Caco-2 (cell line): ENCODE data around the gene LYPD6. TPM values are rescaled to one million over a fixed set of nuclear protein-coding genes. Genes with fewer than 3 reads are reported as not detected.

Experiments
- BruUV-seq: library from RNA; stranded (reverse); fragments of 400-500 nt; replicated peaks from 2 replicates; lab custom pipeline; 2021; lab: Mats Ljungman, UMichigan
- CTCF ChIA-PET: fragments of 300-600 bp; sonication (Branson Sonifier 250); formaldehyde crosslinking; loops from one replicate; lab custom pipeline; 2022; ENCODE audit warnings: antibody characterized with exemption; lab: Charles Lee
- POLR2A ChIA-PET: fragments of 300-600 bp; sonication (Branson Sonifier 250); formaldehyde crosslinking; loops from one replicate; lab custom pipeline; 2022; ENCODE audit warnings: antibody characterized with exemption; lab: Charles Lee
- DNase-seq, 2 experiments: peaks; one replicate each; pipeline versions ENCODE4 v3.0.0 to v3.0.0-alpha.2; 2020 to 2022
- H3K27me3 ChIP-seq: replicated peaks from 2 replicates; pipeline ENCODE4 v1.6.0; 2011; ENCODE audit warnings: low read length; ENCODE audit not compliant: control insufficient read depth, insufficient read depth
- H3K36me3 ChIP-seq: 2 replicates; pipeline ENCODE4 v1.5.1; 2011; ENCODE audit warnings: low read length; ENCODE audit not compliant: control insufficient read depth, insufficient read depth
- H3K4me1 ChIP-seq: fragments of 250-450 bp; sonication (Bioruptor Pico); 2 replicates; pipeline ENCODE4 v1.5.1; 2020; ENCODE audit warnings: mild to moderate bottlenecking
- H3K4me3 ChIP-seq: 2 replicates; pipeline ENCODE4 v1.5.1; 2011; ENCODE audit warnings: low read depth, mild to moderate bottlenecking, control low read depth, low read length
- H3K9me3 ChIP-seq: fragments of 250-450 bp; sonication (Bioruptor Pico); 2 replicates; pipeline ENCODE4 v1.5.1; 2020; ENCODE audit warnings: mild to moderate bottlenecking, moderate library complexity
- H3K27ac Mint-ChIP-seq: one replicate; pipeline ENCODE4 v1.8.0; 2022; ENCODE audit warnings: mixed read lengths; ENCODE audit not compliant: unreplicated experiment
- H3K27me3 Mint-ChIP-seq: one replicate; pipeline ENCODE4 v1.8.0; 2022; ENCODE audit warnings: mixed read lengths; ENCODE audit not compliant: insufficient read depth, unreplicated experiment
- H3K36me3 Mint-ChIP-seq: one replicate; pipeline ENCODE4 v1.8.0; 2022; ENCODE audit warnings: mild to moderate bottlenecking, mixed read lengths; ENCODE audit not compliant: insufficient read depth, unreplicated experiment
- H3K4me1 Mint-ChIP-seq: one replicate; pipeline ENCODE4 v1.8.0; 2022; ENCODE audit warnings: low read depth, mixed read lengths; ENCODE audit not compliant: unreplicated experiment
- H3K4me3 Mint-ChIP-seq: one replicate; pipeline ENCODE4 v1.8.0; 2022; ENCODE audit warnings: mild to moderate bottlenecking, moderate library complexity, mixed read lengths; ENCODE audit not compliant: unreplicated experiment
- H3K9me3 Mint-ChIP-seq: one replicate; pipeline ENCODE4 v1.8.0; 2022; ENCODE audit warnings: mixed read lengths; ENCODE audit not compliant: unreplicated experiment
- intact Hi-C: fragments of 100-400 bp; cut with micrococcal nuclease; formaldehyde crosslinking; loops from one replicate; pipeline ENCODE4 v1.10.0; 2022; ENCODE audit not compliant: unreplicated experiment
- total RNA-seq: library from RNA; stranded (reverse); gene quantifications from 2 replicates; pipeline ENCODE4 v1.2.3, GENCODE V29; 2022
- TF ChIP-seq, protein P1 (sequence below), 2 experiments: fragments of 200-600 bp in 1 of 2; IDR thresholded peaks; 1 replicate in 1 of 2; 2 replicates in 1 of 2; pipeline versions ENCODE4 v1.5.1 to v1.8.0; 2011 to 2022; ENCODE audit warnings: antibody characterized with exemption in 1 of 2, control low read depth in 1 of 2, inconsistent platforms in 1 of 2, low read depth in 1 of 2, low read length in 1 of 2, mild to moderate bottlenecking in 1 of 2, moderate library complexity in 1 of 2; ENCODE audit not compliant: insufficient read depth in 1 of 2, severe bottlenecking in 1 of 2, unreplicated experiment in 1 of 2

The LYPD6 gene
- total RNA-seq, 1 experiment from 2014 or later, result 9.0 TPM

DNA sequence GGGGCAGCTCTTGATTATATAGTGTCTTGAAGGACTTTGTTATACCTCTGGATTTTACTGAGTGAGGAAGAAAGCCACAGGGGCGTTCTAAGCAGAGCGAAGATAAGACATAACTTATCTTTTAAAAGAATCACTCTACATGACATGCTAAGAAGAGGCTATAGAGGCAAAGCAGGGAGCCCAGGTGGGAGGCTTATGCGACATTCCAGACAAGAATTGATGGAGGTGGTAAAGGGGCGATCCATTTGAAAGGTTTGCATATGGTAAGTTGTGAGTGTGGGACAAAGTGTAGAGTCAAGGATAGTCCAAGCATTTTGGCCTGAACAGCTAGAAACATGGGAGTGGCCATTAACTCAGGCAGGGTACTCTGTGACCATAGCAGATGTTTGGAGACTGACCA is 49.8 kb downstream of the LYPD6 start:
- H3K4me3 ChIP-seq, result no peak overlapping the region
- ChIA-PET CTCF (no interaction called here), POLR2A (no interaction called here)
- intact Hi-C loops, result no loop called here
- DNase-seq, result no peak
- Mint-ChIP-seq H3K27ac (no peak overlapping the region), H3K4me1 (no peaks in the 10 kb centered on the region), H3K36me3 (no peaks in the 10 kb centered on the region), H3K4me3 (no peak overlapping the region), H3K9me3 (no peaks in the 10 kb centered on the region), H3K27me3 (no peaks in the 10 kb centered on the region)
- TF ChIP-seq, protein P1, sequence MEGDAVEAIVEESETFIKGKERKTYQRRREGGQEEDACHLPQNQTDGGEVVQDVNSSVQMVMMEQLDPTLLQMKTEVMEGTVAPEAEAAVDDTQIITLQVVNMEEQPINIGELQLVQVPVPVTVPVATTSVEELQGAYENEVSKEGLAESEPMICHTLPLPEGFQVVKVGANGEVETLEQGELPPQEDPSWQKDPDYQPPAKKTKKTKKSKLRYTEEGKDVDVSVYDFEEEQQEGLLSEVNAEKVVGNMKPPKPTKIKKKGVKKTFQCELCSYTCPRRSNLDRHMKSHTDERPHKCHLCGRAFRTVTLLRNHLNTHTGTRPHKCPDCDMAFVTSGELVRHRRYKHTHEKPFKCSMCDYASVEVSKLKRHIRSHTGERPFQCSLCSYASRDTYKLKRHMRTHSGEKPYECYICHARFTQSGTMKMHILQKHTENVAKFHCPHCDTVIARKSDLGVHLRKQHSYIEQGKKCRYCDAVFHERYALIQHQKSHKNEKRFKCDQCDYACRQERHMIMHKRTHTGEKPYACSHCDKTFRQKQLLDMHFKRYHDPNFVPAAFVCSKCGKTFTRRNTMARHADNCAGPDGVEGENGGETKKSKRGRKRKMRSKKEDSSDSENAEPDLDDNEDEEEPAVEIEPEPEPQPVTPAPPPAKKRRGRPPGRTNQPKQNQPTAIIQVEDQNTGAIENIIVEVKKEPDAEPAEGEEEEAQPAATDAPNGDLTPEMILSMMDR (IDR thresholded peaks at IDR 0.05; ENCODE audit: insufficient read depth in 1 of 2, low read depth in 1 of 2, low read length in 1 of 2, severe bottlenecking in 1 of 2, unreplicated experiment in 1 of 2), result no peak
- H3K27me3 ChIP-seq, result no peaks in the 10 kb centered on the region
- H3K36me3 ChIP-seq, result peaks cover 2% of the 10 kb centered on the region; the same call in 1 of the 2 replicates
- BruUV-seq, result no TSS peak
- H3K4me1 ChIP-seq, result no peaks in the 10 kb centered on the region
- no peaks in the 10 kb centered on the region for H3K9me3 ChIP-seq

DNA sequence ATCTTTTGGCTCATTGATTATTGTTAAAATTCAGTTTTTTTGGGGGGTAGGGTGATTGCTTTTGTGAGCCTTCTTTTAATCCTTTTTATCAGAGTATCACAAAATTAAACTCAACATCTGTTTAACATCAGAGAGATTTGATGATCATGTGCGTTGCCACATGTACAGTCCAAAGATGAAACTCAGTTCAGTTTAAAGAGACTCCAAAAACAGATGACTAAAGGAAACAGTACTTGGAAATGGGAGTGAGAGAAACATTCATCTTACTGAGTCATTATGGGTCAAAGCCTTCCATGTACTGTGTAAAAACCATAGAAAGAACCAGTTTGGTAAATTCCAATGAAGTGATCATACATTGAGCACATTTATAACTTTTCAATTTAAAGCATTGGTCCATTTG is 53.0 kb downstream of the LYPD6 start:
- POLR2A ChIA-PET, result no interaction called here
- intact Hi-C loops, result no loop called here

DNA sequence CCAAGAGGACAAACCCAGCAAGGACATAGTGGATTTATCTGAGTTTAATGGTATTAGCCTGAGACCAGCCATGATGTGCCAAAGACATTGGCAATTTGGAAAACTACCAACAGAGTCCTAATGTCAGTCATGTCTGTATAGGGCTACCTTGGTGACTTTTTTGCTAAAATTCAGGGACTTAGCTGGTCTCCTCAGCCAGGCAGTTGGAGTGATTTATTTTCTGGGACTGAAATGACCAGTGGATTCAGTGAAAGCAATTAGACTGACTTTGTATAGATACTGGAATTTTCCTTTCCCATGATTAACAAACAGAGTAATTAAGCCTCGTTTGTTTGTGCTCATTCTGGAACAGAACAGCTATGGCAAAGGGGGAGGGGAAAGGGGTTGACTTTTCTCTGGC is 55.0 kb downstream of the LYPD6 start:
- Histone ChIP-seq H3K36me3 (peaks cover 2% of the 10 kb centered on the region; the same call in 1 of the 2 replicates), H3K9me3 (no peaks in the 10 kb centered on the region), H3K4me3 (no peak overlapping the region), H3K27me3 (no peaks in the 10 kb centered on the region), H3K4me1 (no peaks in the 10 kb centered on the region)
- intact Hi-C loops, result no loop called here
- no TSS peak for BruUV-seq
- no peak for DNase-seq
- H3K4me1 Mint-ChIP-seq, result no peaks in the 10 kb centered on the region
- no peaks in the 10 kb centered on the region for H3K27me3 Mint-ChIP-seq
- POLR2A ChIA-PET, result no interaction called here
- CTCF ChIA-PET, result no interaction called here
- TF ChIP-seq, protein P1 (IDR thresholded peaks at IDR 0.05; ENCODE audit: insufficient read depth in 1 of 2, low read depth in 1 of 2, low read length in 1 of 2, severe bottlenecking in 1 of 2, unreplicated experiment in 1 of 2), result no peak
- H3K9me3 Mint-ChIP-seq, result no peaks in the 10 kb centered on the region
- H3K36me3 Mint-ChIP-seq, result no peaks in the 10 kb centered on the region
- no peak overlapping the region for H3K4me3 Mint-ChIP-seq
- H3K27ac Mint-ChIP-seq, result no peak overlapping the region

More for the DNA sequence above, 53.0 kb downstream of the LYPD6 start:
- H3K27me3 ChIP-seq, result no peaks in the 10 kb centered on the region
- no peaks in the 10 kb centered on the region for H3K9me3 ChIP-seq
- Mint-ChIP-seq H3K27ac (no peak overlapping the region), H3K27me3 (no peaks in the 10 kb centered on the region), H3K4me3 (no peak overlapping the region), H3K4me1 (no peaks in the 10 kb centered on the region), H3K9me3 (no peaks in the 10 kb centered on the region), H3K36me3 (no peaks in the 10 kb centered on the region)
- no peak for DNase-seq
- no TSS peak for BruUV-seq
- no peaks in the 10 kb centered on the region for H3K4me1 ChIP-seq
- H3K4me3 ChIP-seq, result no peak overlapping the region
- CTCF ChIA-PET, result no interaction called here
- TF ChIP-seq, protein P1 (IDR thresholded peaks at IDR 0.05; ENCODE audit: insufficient read depth in 1 of 2, low read depth in 1 of 2, low read length in 1 of 2, severe bottlenecking in 1 of 2, unreplicated experiment in 1 of 2), result no peak
- H3K36me3 ChIP-seq, result peaks cover 2% of the 10 kb centered on the region; the same call in 1 of the 2 replicates
